Measurements from ENCODE around the gene ARPC1B. TPM values are rescaled to one million over a fixed set of nuclear protein-coding genes. Genes with fewer than 3 reads are reported as not detected.
"Not testable (repeated sequence)": the region's sequence is repeated elsewhere in the genome, so short reads cannot be mapped to it uniquely, and the experiment has no call there.

The ARPC1B gene
- polyA plus RNA-seq, 6 donors from 2014 or later: 434 to 595 (median 483) TPM

DNA sequence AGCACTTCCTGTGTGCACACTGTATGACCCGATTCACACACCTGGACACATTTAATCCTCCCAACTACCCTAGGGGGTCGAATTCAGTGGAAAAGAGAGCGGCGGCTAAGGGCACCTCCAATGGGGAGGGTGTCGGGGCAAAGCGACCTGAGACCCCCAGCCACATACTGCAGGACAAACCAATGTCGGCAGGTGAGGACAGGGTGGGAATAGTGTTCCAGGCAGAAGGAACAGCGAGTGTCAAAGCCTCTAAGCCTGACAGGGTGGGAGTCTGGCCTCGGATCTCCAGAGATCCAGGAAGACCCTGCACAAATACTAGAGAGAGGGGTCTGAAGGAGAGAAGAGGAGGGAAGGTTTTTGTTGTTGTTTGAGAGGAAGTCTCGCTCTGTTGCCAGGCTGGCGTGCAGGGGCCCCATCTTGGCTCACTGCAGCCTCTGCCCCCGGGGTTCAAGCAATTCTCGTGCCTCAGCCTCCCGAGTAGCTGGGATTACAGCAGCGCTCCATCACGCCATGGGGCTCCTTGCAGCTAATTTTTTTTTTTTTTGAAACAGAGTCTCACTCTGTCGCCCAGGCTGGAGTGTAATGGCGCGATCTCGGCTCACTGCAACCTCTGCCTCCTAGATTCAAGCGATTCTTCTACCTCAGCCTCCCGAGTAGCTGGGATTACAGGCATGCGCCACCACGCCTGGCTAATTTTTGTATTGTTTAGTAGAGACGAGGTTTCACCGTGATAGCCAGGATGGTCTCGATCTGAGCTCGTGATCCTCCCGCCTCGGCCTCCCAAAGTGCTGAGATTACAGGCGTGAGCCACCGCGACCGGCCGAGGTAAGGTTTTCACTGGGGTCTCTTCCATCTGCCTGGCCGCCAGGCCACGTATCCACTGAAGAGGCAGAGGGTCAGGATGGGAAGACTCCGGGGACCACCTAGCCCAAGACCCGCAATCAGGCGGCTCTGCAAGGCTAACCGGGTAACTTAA lies 1.2 kb upstream of the ARPC1B start:
- peak overlapping the region in 5 of 6 donors; percentile 51 to 87 (median 79) for H3K27ac Mint-ChIP-seq
- no peaks in the 10 kb centered on the region for H3K36me3 Mint-ChIP-seq
- DNase-seq: no peak
- peaks cover 8 to 35% (median 23%) of the 10 kb centered on the region in 3 donors for H3K4me1 Mint-ChIP-seq
- no peaks in the 10 kb centered on the region for H3K27me3 Mint-ChIP-seq
- H3K4me3 Mint-ChIP-seq: peak overlapping the region; percentile 78 to 91 (median 82)
- H3K9me3 Mint-ChIP-seq: no peaks in the 10 kb centered on the region
- ATAC-seq (ENCODE audit: low read depth in 2 of 2): no peak

DNA sequence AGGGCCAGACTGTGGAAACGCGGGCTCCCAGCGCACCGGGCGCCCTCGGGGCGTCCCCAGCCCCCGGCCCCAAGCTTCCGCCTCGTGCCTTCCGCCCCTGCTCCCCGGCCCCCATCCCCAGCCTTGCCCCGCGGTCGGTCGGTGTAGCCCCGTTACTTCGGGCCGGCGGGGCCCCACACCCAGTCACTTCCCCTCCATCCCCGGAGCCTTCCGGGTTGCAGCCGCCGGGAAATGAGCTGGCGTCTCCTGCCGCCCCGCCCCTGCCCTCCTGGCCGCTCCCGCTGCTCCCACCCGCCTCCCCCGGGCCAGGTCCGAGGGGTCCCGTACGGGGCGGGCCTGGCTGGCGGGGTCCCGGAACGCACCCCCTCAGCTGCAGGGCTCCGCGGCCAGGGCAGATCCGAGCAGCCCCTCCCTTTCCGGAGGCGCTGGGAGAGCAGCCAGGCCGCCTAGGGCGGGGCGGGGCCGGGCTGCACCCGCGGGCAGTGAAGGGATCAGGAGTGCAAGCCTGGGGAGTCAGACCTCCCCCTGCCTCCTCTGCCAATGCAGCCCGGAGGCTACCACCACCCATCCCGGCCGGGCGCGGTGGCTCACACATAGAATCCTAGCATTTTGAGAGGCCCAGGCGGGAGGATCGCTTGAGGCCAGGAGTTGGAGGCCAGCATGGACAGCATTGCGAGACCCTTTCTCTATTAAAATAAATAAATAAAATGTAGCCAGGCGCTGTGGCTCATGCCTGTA lies 709 bp downstream of the ARPC1B start:
- H3K4me1 Mint-ChIP-seq: peaks cover 19 to 51% (median 39%) of the 10 kb centered on the region in 3 donors
- H3K4me3 Mint-ChIP-seq: peak overlapping the region; percentile 74 to 93 (median 82)
- peaks cover 0 to 5% of the 10 kb centered on the region in 2 donors for H3K36me3 Mint-ChIP-seq
- DNase-seq: peak; percentile 66
- H3K9me3 Mint-ChIP-seq: no peaks in the 10 kb centered on the region
- ATAC-seq (ENCODE audit: low read depth in 2 of 2): peak; percentile 36 to 37
- no peaks in the 10 kb centered on the region for H3K27me3 Mint-ChIP-seq
- H3K27ac Mint-ChIP-seq: peak overlapping the region in 5 of 6 donors; percentile 15 to 94 (median 75)

DNA sequence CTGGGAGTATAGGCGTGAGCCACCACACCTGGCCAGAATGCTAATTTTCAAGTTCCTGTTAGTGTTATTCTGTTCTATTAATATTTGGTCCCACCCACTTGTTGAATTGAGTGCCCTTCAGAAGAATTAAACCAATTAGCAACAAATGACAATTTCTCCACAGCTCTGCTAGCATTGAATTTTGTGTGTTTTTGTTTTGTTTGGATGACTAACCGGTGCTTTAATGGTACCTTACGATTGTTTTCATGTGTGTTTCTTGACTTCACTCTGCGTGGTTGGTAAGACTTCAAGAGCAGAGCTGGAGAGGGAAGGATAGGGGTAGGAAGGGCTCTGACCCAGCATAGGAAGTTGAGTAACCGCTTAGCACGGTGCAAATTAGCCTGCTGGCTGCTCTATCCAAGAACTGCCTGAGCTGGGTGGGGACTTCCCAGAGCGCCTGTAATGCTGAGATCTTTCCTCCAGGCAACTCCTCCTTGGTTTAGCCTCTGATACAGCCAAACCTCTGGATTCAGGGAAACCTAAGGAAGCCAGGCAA lies 4.6 kb downstream of the ARPC1B start:
- H3K36me3 Mint-ChIP-seq: peaks cover 0 to 5% of the 10 kb centered on the region in 2 donors
- H3K9me3 Mint-ChIP-seq: no peaks in the 10 kb centered on the region
- H3K4me1 Mint-ChIP-seq: peaks cover 32 to 78% (median 59%) of the 10 kb centered on the region in 3 donors
- peak; percentile 47 for DNase-seq
- no peak for ATAC-seq (ENCODE audit: low read depth in 2 of 2)
- H3K27me3 Mint-ChIP-seq: no peaks in the 10 kb centered on the region
- H3K27ac Mint-ChIP-seq: peak overlapping the region; percentile 94 to 99 (median 98)
- peak overlapping the region; percentile 80 to 93 (median 86) for H3K4me3 Mint-ChIP-seq

DNA sequence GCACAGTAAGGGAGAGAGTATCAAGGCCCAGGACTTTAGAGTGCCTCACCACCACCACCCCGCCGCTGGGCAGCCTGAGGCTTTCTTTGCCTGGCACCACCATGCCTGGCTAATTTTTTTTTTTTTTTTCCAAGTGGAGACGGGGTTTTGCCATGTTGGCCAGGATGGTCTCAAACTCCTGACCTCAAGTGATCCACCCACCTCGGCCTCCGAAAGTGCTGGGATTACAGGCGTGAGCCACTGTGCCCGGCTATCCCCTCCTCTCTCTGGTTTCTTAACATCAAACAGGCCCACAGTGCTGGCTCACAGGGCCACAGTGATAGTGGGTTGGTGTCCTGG lies 5.1 kb downstream of the ARPC1B start:
- not testable (repeated sequence) for H3K9me3 Mint-ChIP-seq; H3K36me3 Mint-ChIP-seq; DNase-seq; ATAC-seq (ENCODE audit: low read depth in 2 of 2); H3K27me3 Mint-ChIP-seq
- Mint-ChIP-seq H3K27ac (peak overlapping the region; percentile 94 to 99 (median 98)), H3K4me1 (peaks cover 34 to 83% (median 59%) of the 10 kb centered on the region in 3 donors), H3K4me3 (peak overlapping the region; percentile 80 to 93 (median 88))

DNA sequence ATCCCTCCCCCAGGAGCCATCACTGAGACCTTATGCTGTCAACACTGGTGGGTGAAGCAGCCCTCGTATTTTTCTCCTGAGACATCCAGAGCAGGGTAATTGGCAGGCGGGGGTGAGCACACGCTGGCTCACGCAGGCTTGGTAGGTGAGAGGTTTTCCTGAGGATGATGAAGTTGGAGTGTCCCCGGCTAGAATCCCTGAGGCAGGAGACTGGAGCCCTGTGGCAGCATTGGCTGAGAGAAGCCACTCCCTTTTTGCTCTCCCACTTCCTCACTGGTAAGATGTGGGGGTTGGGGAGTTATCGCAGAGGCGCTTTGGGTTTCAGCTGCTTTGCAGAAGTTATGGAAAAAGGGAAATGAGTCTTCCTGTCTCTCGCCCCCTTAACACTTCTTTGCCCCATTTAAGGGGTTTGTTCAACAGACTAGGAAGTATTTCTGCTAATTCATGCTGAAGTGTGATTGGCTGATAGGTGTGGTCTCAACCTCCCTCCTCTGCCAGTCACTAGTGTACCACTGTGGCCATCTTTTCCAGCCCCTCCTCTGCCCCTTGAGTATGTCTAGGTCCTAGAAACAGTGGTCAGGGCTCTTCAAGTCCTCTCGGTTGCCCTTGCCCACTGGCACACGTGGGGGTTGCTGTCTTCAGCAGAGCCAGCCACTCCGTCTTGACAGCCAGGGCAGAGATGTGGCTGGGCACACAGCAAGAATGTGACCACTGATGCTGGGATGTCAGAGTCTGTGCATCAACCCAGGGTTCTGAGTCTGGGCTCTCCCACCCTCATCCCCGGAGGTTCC lies 5.7 kb downstream of the ARPC1B start:
- peak; percentile 54 to 61 for ATAC-seq (ENCODE audit: low read depth in 2 of 2)
- Mint-ChIP-seq H3K4me1 (peaks cover 34 to 85% (median 64%) of the 10 kb centered on the region in 3 donors), H3K4me3 (peak overlapping the region; percentile 80 to 93 (median 88)), H3K27me3 (no peaks in the 10 kb centered on the region), H3K36me3 (peaks cover 0 to 5% of the 10 kb centered on the region in 2 donors), H3K27ac (peak overlapping the region; percentile 94 to 99 (median 98)), H3K9me3 (no peaks in the 10 kb centered on the region)
- DNase-seq: peak; percentile 83

DNA sequence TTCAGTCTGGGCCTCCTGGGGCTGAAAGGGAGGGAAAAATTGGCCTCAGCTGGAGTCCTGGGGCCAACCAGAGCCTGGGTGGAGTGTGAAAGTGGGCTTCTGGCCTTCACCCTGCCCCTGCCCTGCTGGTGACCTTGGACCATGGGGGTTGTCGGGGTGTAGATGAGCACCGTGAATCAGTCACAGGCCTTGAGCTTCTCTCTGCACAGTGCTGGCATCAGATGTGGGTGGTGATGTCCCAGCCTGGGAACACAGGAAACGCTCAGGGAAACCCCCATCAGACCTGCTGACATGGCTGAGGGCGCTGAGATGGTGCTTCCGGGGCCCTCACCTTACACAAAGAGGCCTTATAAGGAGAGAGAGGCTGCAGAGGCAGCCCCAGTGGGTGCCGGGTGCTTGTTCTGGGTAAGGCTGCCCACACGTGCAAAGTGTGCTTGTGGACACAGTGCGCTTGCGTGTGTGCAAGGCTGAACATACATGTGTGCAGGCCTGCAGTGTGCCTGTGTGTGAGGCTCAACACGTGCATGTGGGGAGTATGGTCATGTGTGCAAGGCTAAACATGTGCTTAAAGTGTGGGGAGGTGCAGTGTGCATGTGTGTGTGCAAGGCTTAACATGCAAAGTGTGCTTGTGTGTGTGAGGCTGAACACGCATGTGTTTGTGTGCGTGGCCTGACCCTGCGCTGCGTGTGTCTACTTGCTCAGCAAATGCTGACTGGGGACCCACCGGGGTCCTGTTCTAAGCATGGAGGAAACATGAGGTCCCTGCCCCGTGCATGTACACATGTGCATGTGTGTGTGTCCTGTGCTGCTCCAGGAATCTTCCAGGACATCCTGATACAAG lies 6.5 kb downstream of the ARPC1B start:
- peak; percentile 82 to 87 for ATAC-seq (ENCODE audit: low read depth in 2 of 2)
- peaks cover 0 to 5% of the 10 kb centered on the region in 2 donors for H3K36me3 Mint-ChIP-seq

DNA sequence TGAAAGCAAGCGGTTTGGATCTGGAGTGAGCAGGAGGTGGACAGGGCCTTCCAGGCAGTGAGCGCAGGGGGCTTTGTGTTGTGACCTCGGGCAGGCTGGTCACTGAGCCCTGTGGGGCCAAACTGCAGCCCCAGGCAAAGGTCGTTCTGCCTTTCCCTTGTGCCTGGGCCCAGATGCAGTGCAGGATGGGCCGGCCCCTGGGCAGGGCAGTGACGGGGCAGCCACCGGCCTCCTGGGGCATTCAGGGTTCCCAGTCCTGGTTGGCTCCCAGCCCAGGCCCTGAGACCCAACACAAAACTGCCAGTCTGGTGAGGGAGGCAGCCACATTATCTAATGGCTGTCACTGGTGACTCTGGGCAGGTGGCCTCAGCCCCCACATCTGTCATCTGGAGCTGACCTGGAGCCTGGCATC lies 7.1 kb downstream of the ARPC1B start:
- no peaks in the 10 kb centered on the region for H3K9me3 Mint-ChIP-seq
- peak overlapping the region in 7 of 8 donors; percentile 80 to 93 (median 89) for H3K4me3 Mint-ChIP-seq
- peak overlapping the region in 5 of 6 donors; percentile 44 to 99 (median 99) for H3K27ac Mint-ChIP-seq
- H3K27me3 Mint-ChIP-seq: no peaks in the 10 kb centered on the region
- peaks cover 38 to 82% (median 74%) of the 10 kb centered on the region in 3 donors for H3K4me1 Mint-ChIP-seq
- ATAC-seq (ENCODE audit: low read depth in 2 of 2) (no peak), DNase-seq (no peak)
- H3K36me3 Mint-ChIP-seq: peaks cover 0 to 5% of the 10 kb centered on the region in 2 donors

More for the DNA sequence above, 6.5 kb downstream of the ARPC1B start:
- Mint-ChIP-seq H3K27ac (peak overlapping the region; percentile 94 to 99 (median 98)), H3K4me3 (peak overlapping the region; percentile 80 to 93 (median 87)), H3K9me3 (no peaks in the 10 kb centered on the region), H3K27me3 (no peaks in the 10 kb centered on the region), H3K4me1 (peaks cover 35 to 82% (median 72%) of the 10 kb centered on the region in 3 donors)
- DNase-seq: peak; percentile 88

DNA sequence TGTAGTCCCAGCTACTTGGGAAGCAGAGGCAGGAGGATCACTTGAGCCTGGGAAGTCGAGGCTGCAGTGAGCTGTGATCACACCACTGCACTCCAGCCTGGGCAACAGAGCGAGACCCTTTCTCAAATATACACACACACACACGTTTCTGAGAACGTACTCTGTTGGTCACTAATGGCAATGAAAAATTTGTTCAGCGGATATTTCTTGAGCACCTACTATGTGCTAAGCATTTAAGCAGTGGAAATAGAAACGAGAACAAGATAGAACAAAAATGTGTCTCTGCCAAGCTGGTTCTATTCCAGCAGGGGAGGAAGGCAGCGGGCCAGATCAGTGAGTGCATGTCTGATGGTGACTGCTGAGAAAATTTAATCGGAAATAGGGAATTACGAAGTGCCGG lies 8.7 kb downstream of the ARPC1B start:
- Mint-ChIP-seq H3K27me3 (no peaks in the 10 kb centered on the region), H3K9me3 (no peaks in the 10 kb centered on the region), H3K4me1 (peaks cover 34 to 73% (median 58%) of the 10 kb centered on the region in 3 donors), H3K36me3 (peaks cover 0 to 5% of the 10 kb centered on the region in 2 donors), H3K27ac (peak overlapping the region in 5 of 6 donors; percentile 41 to 94 (median 89)), H3K4me3 (no peak overlapping the region)
- ATAC-seq (ENCODE audit: low read depth in 2 of 2) (no peak), DNase-seq (no peak)

DNA sequence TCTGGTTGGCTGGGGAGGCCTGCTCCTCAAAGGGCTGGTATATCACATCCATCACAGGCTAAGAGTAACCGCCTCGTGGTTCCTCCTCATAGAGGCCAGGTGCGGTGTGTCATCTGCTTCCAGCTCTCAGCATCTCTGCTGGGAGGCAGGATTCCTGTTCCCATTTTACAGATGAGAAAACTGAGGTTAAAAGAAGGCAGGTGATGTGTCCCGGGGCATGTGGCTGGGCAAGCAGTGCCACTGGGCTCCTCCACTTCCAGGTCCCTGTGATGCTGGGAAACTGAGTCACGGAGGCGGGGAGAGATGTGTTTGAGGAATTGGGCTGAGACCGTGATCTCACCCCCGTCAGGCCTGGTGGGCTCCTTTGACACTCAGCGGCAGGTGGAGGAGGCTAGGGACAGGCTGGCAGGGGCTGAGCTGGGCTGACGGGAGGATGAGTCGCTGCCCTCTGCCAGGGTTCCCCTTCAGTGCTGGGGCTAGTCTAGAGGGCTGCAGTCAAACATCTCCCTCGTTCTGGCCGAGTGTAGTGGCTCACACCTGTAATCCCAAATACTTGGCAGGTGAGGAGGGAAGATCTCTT lies 9.4 kb downstream of the ARPC1B start:
- Mint-ChIP-seq H3K27ac (peak overlapping the region in 5 of 6 donors; percentile 56 to 94 (median 89)), H3K4me1 (peaks cover 34 to 69% (median 55%) of the 10 kb centered on the region in 3 donors), H3K9me3 (no peaks in the 10 kb centered on the region), H3K36me3 (peaks cover 0 to 5% of the 10 kb centered on the region in 2 donors), H3K4me3 (peak overlapping the region in 2 of 8 donors; percentile 1 to 5), H3K27me3 (no peaks in the 10 kb centered on the region)
- ATAC-seq (ENCODE audit: low read depth in 2 of 2): no peak
- no peak for DNase-seq

DNA sequence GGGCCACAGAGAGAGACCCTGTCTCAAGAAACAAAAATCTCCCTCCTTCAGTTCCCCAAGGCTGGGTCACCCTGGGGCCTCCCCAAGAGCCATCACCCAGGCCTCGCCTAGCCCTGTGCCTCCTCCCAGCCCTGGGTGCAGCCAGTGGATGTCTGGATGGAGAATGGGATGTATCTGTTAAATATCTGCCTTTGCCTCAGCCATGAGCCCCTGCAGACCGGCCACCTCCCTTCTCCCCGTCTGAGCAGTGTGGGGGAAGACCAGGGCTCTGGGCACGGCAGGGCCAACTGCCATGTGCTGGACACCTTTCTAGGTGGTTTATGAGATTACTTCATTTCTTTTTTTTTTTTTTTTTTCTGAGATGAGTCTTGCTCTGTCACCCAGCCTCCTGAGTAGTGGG lies 10.0 kb downstream of the ARPC1B start:
- DNase-seq: no peak
- no peaks in the 10 kb centered on the region for H3K36me3 Mint-ChIP-seq
- peaks cover 28 to 62% (median 48%) of the 10 kb centered on the region in 3 donors for H3K4me1 Mint-ChIP-seq
- no peak for ATAC-seq (ENCODE audit: low read depth in 2 of 2)
- H3K4me3 Mint-ChIP-seq: peak overlapping the region in 2 of 8 donors; percentile 1 to 16
- H3K27ac Mint-ChIP-seq: peak overlapping the region in 5 of 6 donors; percentile 42 to 94 (median 86)
- H3K27me3 Mint-ChIP-seq: no peaks in the 10 kb centered on the region
- H3K9me3 Mint-ChIP-seq: no peaks in the 10 kb centered on the region

DNA sequence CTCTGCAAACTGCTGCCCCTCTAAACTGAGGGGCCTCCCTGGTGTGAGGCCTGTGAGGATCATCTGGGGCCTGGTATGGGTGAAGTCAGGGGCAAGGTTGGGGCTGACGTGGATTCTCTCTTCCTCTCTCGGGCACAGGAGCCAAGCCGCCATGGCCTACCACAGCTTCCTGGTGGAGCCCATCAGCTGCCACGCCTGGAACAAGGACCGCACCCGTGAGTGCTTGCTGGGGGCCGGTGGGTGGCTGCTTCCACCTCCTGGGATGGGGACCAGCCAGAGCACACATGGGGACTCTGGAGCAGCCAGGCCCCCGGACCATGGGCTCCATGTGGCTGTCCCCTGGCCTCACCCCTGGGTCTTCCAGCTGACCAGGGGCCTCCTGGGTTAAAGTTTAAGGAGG lies 11.0 kb downstream of the ARPC1B start:
- H3K4me1 Mint-ChIP-seq: peaks cover 21 to 52% (median 38%) of the 10 kb centered on the region in 3 donors
- H3K27ac Mint-ChIP-seq: peak overlapping the region in 4 of 6 donors; percentile 30 to 94 (median 68)
- no peaks in the 10 kb centered on the region for H3K36me3 Mint-ChIP-seq
- no peak for DNase-seq
- no peak overlapping the region for H3K4me3 Mint-ChIP-seq
- H3K27me3 Mint-ChIP-seq: no peaks in the 10 kb centered on the region
- H3K9me3 Mint-ChIP-seq: no peaks in the 10 kb centered on the region
- no peak for ATAC-seq (ENCODE audit: low read depth in 2 of 2)
